GM23338 (cell line): Measurements from ENCODE around the gene TAP1. TPM values are rescaled to one million over a fixed set of nuclear protein-coding genes. Genes with fewer than 3 reads are reported as not detected.
A peak's percentile ranks its signal among the peaks of the same experiment; 100 is the strongest.

Source experiments
- ATAC-seq: fragments of 200-7000 bp; cut with Tn5 transposase; 3 replicates; pipeline ENCODE4 v1.9.1; 2020
- DNase-seq: peaks from one replicate; pipeline ENCODE4 v3.0.0-alpha.2; 2015; ENCODE audit warnings: low spot score
- H2AFZ ChIP-seq: fragments of 200-600 bp; sonication (generic); 2 replicates; pipeline ENCODE4 v1.8.0; 2016; ENCODE audit warnings: antibody characterized with exemption, mild to moderate bottlenecking, moderate library complexity
- H3F3A ChIP-seq: fragments of 200-600 bp; sonication (generic); replicated peaks from 2 replicates; pipeline ENCODE4 v1.8.0; 2017; ENCODE audit warnings: antibody characterized with exemption, mixed run types, low read depth
- H3K27ac ChIP-seq: fragments of 200-600 bp; sonication (generic); 2 replicates; pipeline ENCODE4 v1.6.1; 2016; ENCODE audit warnings: low read depth
- H3K27me3 ChIP-seq: fragments of 200-600 bp; sonication (generic); 2 replicates; pipeline ENCODE4 v1.8.0; 2016; ENCODE audit warnings: mild to moderate bottlenecking, mixed run types, moderate library complexity; ENCODE audit not compliant: insufficient read depth
- H3K36me3 ChIP-seq: fragments of 200-600 bp; sonication (generic); 2 replicates; pipeline ENCODE4 v1.8.0; 2016; ENCODE audit warnings: mild to moderate bottlenecking; ENCODE audit not compliant: insufficient read depth
- H3K4me1 ChIP-seq: fragments of 200-600 bp; sonication (generic); 2 replicates; pipeline ENCODE4 v1.8.0; 2016; ENCODE audit warnings: mild to moderate bottlenecking, moderate library complexity; ENCODE audit not compliant: insufficient read depth
- H3K4me2 ChIP-seq: fragments of 200-600 bp; sonication (generic); 2 replicates; pipeline ENCODE4 v1.7.1; 2017; ENCODE audit warnings: mixed run types
- H3K4me3 ChIP-seq: fragments of 200-600 bp; sonication (generic); 2 replicates; pipeline ENCODE4 v1.6.1; 2016; ENCODE audit warnings: mixed run types
- H3K79me2 ChIP-seq: fragments of 200-600 bp; sonication (generic); replicated peaks from 2 replicates; pipeline ENCODE4 v1.8.0; 2017; ENCODE audit warnings: mild to moderate bottlenecking; ENCODE audit not compliant: insufficient read depth
- H3K9me2 ChIP-seq: fragments of 200-600 bp; sonication (generic); 2 replicates; pipeline ENCODE4 v1.8.0; 2017; ENCODE audit not compliant: insufficient read depth
- H4K20me1 ChIP-seq: fragments of 200-600 bp; sonication (generic); replicated peaks from 2 replicates; pipeline ENCODE4 v1.8.0; 2017; ENCODE audit warnings: mild to moderate bottlenecking; ENCODE audit not compliant: insufficient read depth
- H3K27ac Mint-ChIP-seq: 2 replicates; pipeline ENCODE4 v1.8.0; 2020; ENCODE audit warnings: inconsistent platforms, mild to moderate bottlenecking, moderate library complexity, mixed read lengths
- H3K27me3 Mint-ChIP-seq: 3 replicates; pipeline ENCODE4 v1.8.0; 2022; ENCODE audit warnings: low read depth, mild to moderate bottlenecking, moderate library complexity, mixed read lengths, inconsistent platforms; ENCODE audit not compliant: insufficient read depth, poor library complexity
- H3K36me3 Mint-ChIP-seq: 3 replicates; pipeline ENCODE4 v1.8.0; 2021; ENCODE audit warnings: low read depth, mild to moderate bottlenecking, inconsistent platforms, moderate library complexity, mixed read lengths
- H3K4me1 Mint-ChIP-seq: 3 replicates; pipeline ENCODE4 v1.8.0; 2020; ENCODE audit warnings: mild to moderate bottlenecking, inconsistent platforms, mixed read lengths
- H3K4me3 Mint-ChIP-seq: 3 replicates; pipeline ENCODE4 v1.8.0; 2021; ENCODE audit warnings: moderate library complexity, mild to moderate bottlenecking, inconsistent platforms, mixed read lengths
- H3K9me3 Mint-ChIP-seq: 3 replicates; pipeline ENCODE4 v1.8.0; 2020; ENCODE audit warnings: moderate library complexity, mild to moderate bottlenecking, inconsistent platforms, mixed read lengths
- CREB1 ChIP-seq: fragments of 250-450 bp; sonication (Bioruptor Pico); IDR thresholded peaks from 2 replicates; pipeline ENCODE4 v1.5.0; 2020; ENCODE audit warnings: low read depth, mild to moderate bottlenecking, moderate library complexity
- CTCF ChIP-seq, 2 experiments: fragments of 200-600 bp in 1 of 2; sonication (generic) in 1 of 2; conservative IDR thresholded peaks; 2 replicates each; pipeline versions ENCODE4 v1.5.1 to v1.6.1; 2016 to 2017; ENCODE audit warnings: antibody characterized with exemption in 2 of 2, low read depth in 2 of 2, mild to moderate bottlenecking in 2 of 2, moderate library complexity in 1 of 2
- ETS1 ChIP-seq: IDR thresholded peaks from 2 replicates; pipeline ENCODE4 v1.6.1; 2016; ENCODE audit warnings: antibody characterized with exemption
- EZH2 ChIP-seq: fragments of 200-600 bp; sonication (generic); IDR thresholded peaks from one replicate; pipeline ENCODE4 v1.8.0; 2017; ENCODE audit warnings: antibody characterized with exemption, mild to moderate bottlenecking, low read depth; ENCODE audit not compliant: unreplicated experiment
- EZH2phosphoT487 ChIP-seq: fragments of 200-600 bp; sonication (generic); IDR thresholded peaks from one replicate; pipeline ENCODE4 v1.8.1; 2018; ENCODE audit warnings: antibody characterized with exemption; ENCODE audit not compliant: unreplicated experiment
- JUNB ChIP-seq: IDR thresholded peaks from one replicate; pipeline ENCODE4 v1.6.1; 2016; ENCODE audit warnings: antibody characterized with exemption; ENCODE audit not compliant: unreplicated experiment
- NANOG ChIP-seq: IDR thresholded peaks from 2 replicates; pipeline ENCODE4 v1.6.1; 2016; ENCODE audit warnings: antibody characterized with exemption, borderline replicate concordance
- POLR2AphosphoS5 ChIP-seq: IDR thresholded peaks from 2 replicates; pipeline ENCODE4 v1.6.1; 2016; ENCODE audit warnings: antibody characterized with exemption, low read depth
- REST ChIP-seq: IDR thresholded peaks from one replicate; pipeline ENCODE4 v1.6.1; 2018; ENCODE audit warnings: antibody characterized with exemption; ENCODE audit not compliant: unreplicated experiment
- STAT1 ChIP-seq: IDR thresholded peaks from one replicate; pipeline ENCODE4 v1.6.1; 2016; ENCODE audit warnings: antibody characterized with exemption; ENCODE audit not compliant: unreplicated experiment
- ZNF114 ChIP-seq: fragments of 250-450 bp; sonication (Bioruptor Pico); IDR thresholded peaks from 2 replicates; pipeline ENCODE4 v1.5.0; 2020; ENCODE audit warnings: mild to moderate bottlenecking, moderate library complexity
- ZNF331 ChIP-seq: fragments of 250-450 bp; sonication (Bioruptor Pico); IDR thresholded peaks from 2 replicates; pipeline ENCODE4 v1.5.0; 2020; ENCODE audit warnings: low read depth, mild to moderate bottlenecking, moderate library complexity
- ZNF462 ChIP-seq: fragments of 250-450 bp; sonication (Bioruptor Pico); IDR thresholded peaks from 2 replicates; pipeline ENCODE4 v1.5.0; 2020; ENCODE audit warnings: mild to moderate bottlenecking, moderate library complexity
- polyA plus RNA-seq: library from polyadenylated mRNA; unstranded; fragments of >200 nt; fragmentation: Nextera tagmentation; extraction: Ambion mirVana; gene quantifications from 2 replicates; pipeline ENCODE4 v1.2.1, GENCODE V29; 2016
- total RNA-seq: library from RNA; depleted of rRNA; stranded (reverse); fragments of >200 nt; shearing (Covaris generic); gene quantifications from 2 replicates; pipeline ENCODE4 v1.2.3, GENCODE V29; 2014

TAP1 gene
- total and polyA plus RNA-seq, 2 experiments from 2014 or later, result 13.8 to 22.0 TPM

GRCh38 chr6:32895006-32895345, 41.5 kb upstream of the TAP1 start:
- peaks cover 8% of the 10 kb centered on the region; the same call in 1 of the 2 replicates for H3K4me1 ChIP-seq
- TF ChIP-seq STAT1 (no peak), REST (no peak), JUNB (no peak), POLR2AphosphoS5 (no peak), ETS1 (no peak), ZNF462 (CRISPR knock-in tag) (no peak), ZNF331 (CRISPR knock-in tag) (no peak), CREB1 (no peak), NANOG (no peak), EZH2phosphoT487 (no peak), CTCF (conservative IDR thresholded peaks at IDR 0.05; ENCODE audit: low read depth in 2 of 2) (no peak), ZNF114 (no peak), EZH2 (no peak)
- no peaks in the 10 kb centered on the region for H3K36me3 Mint-ChIP-seq
- H3K4me3 ChIP-seq, result peak overlapping the region; percentile 97
- peak overlapping the region; percentile 98 for H2AFZ ChIP-seq
- no peaks in the 10 kb centered on the region for H3K36me3 ChIP-seq
- H3K27me3 Mint-ChIP-seq, result peaks cover 14% of the 10 kb centered on the region
- peak overlapping the region; percentile 94 for H3K4me3 Mint-ChIP-seq
- peak overlapping the region; percentile 91 for H3K4me2 ChIP-seq
- H3K4me1 Mint-ChIP-seq, result peaks cover 10% of the 10 kb centered on the region
- H3K9me3 Mint-ChIP-seq, result no peaks in the 10 kb centered on the region; the same call in 2 of the 3 replicates
- no peaks in the 10 kb centered on the region for H3F3A ChIP-seq
- H3K27me3 ChIP-seq, result no peaks in the 10 kb centered on the region
- no peak for DNase-seq
- H3K9me2 ChIP-seq, result no peaks in the 10 kb centered on the region
- peak overlapping the region; percentile 52 for H3K27ac Mint-ChIP-seq
- no peak overlapping the region for H3K27ac ChIP-seq
- H3K79me2 ChIP-seq, result peaks cover 8% of the 10 kb centered on the region; the same call in 1 of the 2 replicates
- H4K20me1 ChIP-seq, result no peaks in the 10 kb centered on the region; the same call in 1 of the 2 replicates
- no peak; the same call in 1 of the 3 replicates for ATAC-seq
